Right lobe of liver (tissue), 4 donors: ENCODE measurements around the gene ATP8B3.
A peak's percentile ranks its signal among the peaks of the same experiment; 100 is the strongest.

Experiments
- POLR2A ChIP-seq: fragments of 450-650 bp; IDR thresholded peaks from one replicate; pipeline ENCODE4 v1.6.1; 2017; ENCODE audit warnings: antibody characterized with exemption, mild to moderate bottlenecking
- TF ChIP-seq, protein P1 (sequence below), 4 donors: fragments of 200-600 bp in 3 of 4; fragments of 450-650 bp in 1 of 4; IDR thresholded peaks; one replicate each; pipeline versions ENCODE4 v1.5.1 to v1.8.0; 2016 to 2022; ENCODE audit warnings: antibody characterized with exemption in 4 of 4, mild to moderate bottlenecking in 2 of 4
- donor health status: DM: no; HTN: no; CAD: no.
- donor health status: DM: no; HTN: no; CAD: no.
- donor health status: DM: no; HTN: yes; CAD: no.

DNA sequence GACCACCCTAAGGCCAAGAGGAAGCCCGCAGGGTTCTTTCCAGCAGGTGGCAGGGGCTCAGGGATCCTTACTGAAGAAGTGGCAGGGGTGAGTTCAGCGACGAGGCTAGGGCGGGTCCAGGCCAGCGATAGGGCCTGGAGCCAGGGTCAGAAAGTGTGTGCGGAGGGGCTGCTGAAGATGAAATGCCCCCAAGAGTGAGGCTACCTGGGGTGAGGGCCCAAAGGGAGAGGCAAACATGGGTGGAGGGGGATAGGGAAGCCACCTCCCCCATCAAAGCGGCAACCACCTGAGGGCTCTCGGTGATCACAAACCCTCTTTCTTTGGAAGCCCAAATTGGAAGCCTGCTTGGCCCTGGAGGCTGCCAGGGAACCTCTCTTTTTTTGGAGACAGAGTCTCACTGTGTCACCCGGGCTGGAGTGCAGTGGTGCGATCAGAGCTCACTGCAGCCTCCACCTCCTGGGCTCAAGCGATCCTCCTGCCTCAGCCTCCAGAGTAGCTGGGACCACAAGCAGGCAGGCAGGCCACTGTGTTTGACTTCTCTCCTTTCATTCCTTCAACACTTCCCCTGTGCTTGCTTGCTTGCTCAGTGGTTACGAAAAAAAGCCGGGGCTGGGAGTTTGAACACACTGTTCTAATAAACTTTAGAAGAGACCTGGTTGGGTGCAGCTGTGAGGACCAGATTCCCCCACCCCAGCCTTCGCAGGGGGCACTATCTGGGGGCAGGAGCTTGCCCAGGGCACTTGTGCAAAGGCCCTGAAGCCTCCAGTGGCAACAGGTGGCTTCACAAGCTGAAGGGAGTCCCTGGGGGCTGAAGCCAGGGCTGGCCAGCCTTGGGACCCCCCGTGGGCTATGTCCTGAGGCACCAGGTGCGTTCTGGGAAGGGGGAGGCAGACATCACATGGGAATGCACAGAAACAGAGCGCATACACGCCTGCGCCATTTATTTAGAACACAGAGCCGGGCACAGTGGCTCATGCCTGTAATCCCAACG, 1.4 kb upstream of the ATP8B3 start:
- TF ChIP-seq, protein P1, sequence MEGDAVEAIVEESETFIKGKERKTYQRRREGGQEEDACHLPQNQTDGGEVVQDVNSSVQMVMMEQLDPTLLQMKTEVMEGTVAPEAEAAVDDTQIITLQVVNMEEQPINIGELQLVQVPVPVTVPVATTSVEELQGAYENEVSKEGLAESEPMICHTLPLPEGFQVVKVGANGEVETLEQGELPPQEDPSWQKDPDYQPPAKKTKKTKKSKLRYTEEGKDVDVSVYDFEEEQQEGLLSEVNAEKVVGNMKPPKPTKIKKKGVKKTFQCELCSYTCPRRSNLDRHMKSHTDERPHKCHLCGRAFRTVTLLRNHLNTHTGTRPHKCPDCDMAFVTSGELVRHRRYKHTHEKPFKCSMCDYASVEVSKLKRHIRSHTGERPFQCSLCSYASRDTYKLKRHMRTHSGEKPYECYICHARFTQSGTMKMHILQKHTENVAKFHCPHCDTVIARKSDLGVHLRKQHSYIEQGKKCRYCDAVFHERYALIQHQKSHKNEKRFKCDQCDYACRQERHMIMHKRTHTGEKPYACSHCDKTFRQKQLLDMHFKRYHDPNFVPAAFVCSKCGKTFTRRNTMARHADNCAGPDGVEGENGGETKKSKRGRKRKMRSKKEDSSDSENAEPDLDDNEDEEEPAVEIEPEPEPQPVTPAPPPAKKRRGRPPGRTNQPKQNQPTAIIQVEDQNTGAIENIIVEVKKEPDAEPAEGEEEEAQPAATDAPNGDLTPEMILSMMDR (IDR thresholded peaks at IDR 0.05): peak in 1 of 4 donors; percentile 2
- TF ChIP-seq POLR2A: no peak
